HepG2 (cell line): Measurements from ENCODE around the gene RASL12. TPM values are rescaled to one million over a fixed set of nuclear protein-coding genes. Genes with fewer than 3 reads are reported as not detected.
A peak's percentile ranks its signal among the peaks of the same experiment; 100 is the strongest.

ENCODE experiments used
- BCL3 ChIP-seq: sonication (generic); formaldehyde crosslinking; IDR thresholded peaks from 2 replicates; pipeline ENCODE4 v1.5.1; 2020; ENCODE audit warnings: mild to moderate bottlenecking, missing genetic modification reagents, moderate library complexity
- CREM ChIP-seq, 2 experiments: sonication (generic) in 1 of 2; formaldehyde crosslinking in 1 of 2; IDR thresholded peaks; 2 replicates each; pipeline versions ENCODE4 v1.4.0 to v1.6.1; 2016 to 2020; ENCODE audit warnings: antibody characterized with exemption in 1 of 2, mild to moderate bottlenecking in 1 of 2, missing genetic modification reagents in 1 of 2
- ELF3 ChIP-seq: IDR thresholded peaks from 2 replicates; pipeline ENCODE4 v1.6.1; 2016; ENCODE audit warnings: missing genetic modification reagents, missing compliant biosample characterization
- HCFC1 ChIP-seq: fragments of 150-350 bp; IDR thresholded peaks from 2 replicates; pipeline ENCODE4 v1.6.1; 2014; ENCODE audit warnings: low read depth, low read length
- MATR3 ChIP-seq: sonication (generic); formaldehyde crosslinking; IDR thresholded peaks from 2 replicates; pipeline ENCODE4 v1.4.0; 2020; ENCODE audit warnings: missing genetic modification reagents
- NFE2L2 ChIP-seq: fragments of 150-350 bp; IDR thresholded peaks from 2 replicates; pipeline ENCODE4 v1.6.1; 2014; ENCODE audit warnings: low read length
- NFKB2 ChIP-seq: sonication (generic); formaldehyde crosslinking; IDR thresholded peaks from 2 replicates; pipeline ENCODE4 v1.4.0; 2020; ENCODE audit warnings: missing genetic modification reagents, borderline replicate concordance
- NR2F6 ChIP-seq, 2 experiments: IDR thresholded peaks; 2 replicates each; pipeline ENCODE4 v1.6.1; 2016; ENCODE audit warnings: antibody characterized with exemption in 1 of 2, mild to moderate bottlenecking in 1 of 2
- PRMT3 ChIP-seq: sonication (generic); formaldehyde crosslinking; IDR thresholded peaks from 2 replicates; pipeline ENCODE4 v1.8.1; 2022; ENCODE audit warnings: low read depth, mild to moderate bottlenecking, moderate library complexity, missing genetic modification reagents, borderline replicate concordance
- SP4 ChIP-seq: sonication (generic); formaldehyde crosslinking; IDR thresholded peaks from 2 replicates; pipeline ENCODE4 v1.8.1; 2023; ENCODE audit warnings: mild to moderate bottlenecking, missing genetic modification reagents
- ZBTB38 ChIP-seq: sonication (generic); formaldehyde crosslinking; IDR thresholded peaks from 2 replicates; pipeline ENCODE4 v1.5.1; 2020; ENCODE audit warnings: mild to moderate bottlenecking, missing genetic modification reagents
- ZFP37 ChIP-seq: sonication (generic); formaldehyde crosslinking; IDR thresholded peaks from 2 replicates; pipeline ENCODE4 v1.4.0; 2020; ENCODE audit warnings: missing genetic modification reagents, borderline replicate concordance
- ZNF430 ChIP-seq: sonication (generic); formaldehyde crosslinking; IDR thresholded peaks from 2 replicates; pipeline ENCODE4 v1.9.0; 2021; ENCODE audit warnings: mild to moderate bottlenecking, missing genetic modification reagents
- ZNF484 ChIP-seq: sonication (generic); formaldehyde crosslinking; IDR thresholded peaks from 2 replicates; pipeline ENCODE4 v1.5.1; 2020; ENCODE audit warnings: mild to moderate bottlenecking, low read depth, missing genetic modification reagents, borderline replicate concordance
- ZNF530 ChIP-seq: sonication (generic); formaldehyde crosslinking; IDR thresholded peaks from 2 replicates; pipeline ENCODE4 v1.5.0; 2020; ENCODE audit warnings: low read depth, mild to moderate bottlenecking, missing genetic modification reagents
- ZNF768 ChIP-seq: sonication (generic); formaldehyde crosslinking; IDR thresholded peaks from 2 replicates; pipeline ENCODE4 v1.4.0; 2020; ENCODE audit warnings: missing genetic modification reagents
- polyA plus RNA-seq, 8 experiments: library from polyadenylated mRNA; depleted of rRNA in 3 of 8; stranded (reverse) in 7 of 8; unstranded in 1 of 8; fragments of >200 nt; fragmentation: Illumina TruSeq in 4 of 8; extraction: Trizol in 4 of 8; gene quantifications; 2 replicates each; pipeline versions ENCODE4 v1.2.1 to v1.2.3, GENCODE V29; 2011 to 2016; ENCODE audit warnings: low read depth in 4 of 8, missing spikeins in 1 of 8, mixed read lengths in 1 of 8; ENCODE audit not compliant: insufficient read depth in 1 of 8
- total RNA-seq, 5 experiments: library from RNA; depleted of rRNA; stranded (reverse); fragments of >200 nt; fragmentation: Illumina TruSeq; extraction: Trizol; gene quantifications; 2 replicates each; pipeline ENCODE4 v1.2.3, GENCODE V29; 2016; ENCODE audit warnings: low read depth in 1 of 5
- TF ChIP-seq, protein P1 (sequence below): sonication (generic); formaldehyde crosslinking; IDR thresholded peaks from 2 replicates; pipeline ENCODE4 v1.4.0; 2020; ENCODE audit warnings: missing genetic modification reagents
- TF ChIP-seq, protein P2 (sequence below): sonication (generic); formaldehyde crosslinking; conservative IDR thresholded peaks from 2 replicates; pipeline ENCODE4 v1.8.0; 2022; ENCODE audit warnings: mild to moderate bottlenecking, moderate library complexity, missing genetic modification reagents
- TF ChIP-seq, protein P3 (sequence below), 2 experiments: sonication (generic) in 1 of 2; formaldehyde crosslinking in 1 of 2; IDR thresholded peaks; 2 replicates each; pipeline versions ENCODE4 v1.4.0 to v1.6.1; 2016 to 2020; ENCODE audit warnings: borderline replicate concordance in 1 of 2, low read depth in 1 of 2, mild to moderate bottlenecking in 1 of 2, missing genetic modification reagents in 1 of 2

RASL12 gene
- total and polyA plus RNA-seq, 2 of the 13 experiments (the other 11 are each of a cell fraction or from before 2014, with no cell fraction given) = 0.16 to 0.55 TPM

DNA sequence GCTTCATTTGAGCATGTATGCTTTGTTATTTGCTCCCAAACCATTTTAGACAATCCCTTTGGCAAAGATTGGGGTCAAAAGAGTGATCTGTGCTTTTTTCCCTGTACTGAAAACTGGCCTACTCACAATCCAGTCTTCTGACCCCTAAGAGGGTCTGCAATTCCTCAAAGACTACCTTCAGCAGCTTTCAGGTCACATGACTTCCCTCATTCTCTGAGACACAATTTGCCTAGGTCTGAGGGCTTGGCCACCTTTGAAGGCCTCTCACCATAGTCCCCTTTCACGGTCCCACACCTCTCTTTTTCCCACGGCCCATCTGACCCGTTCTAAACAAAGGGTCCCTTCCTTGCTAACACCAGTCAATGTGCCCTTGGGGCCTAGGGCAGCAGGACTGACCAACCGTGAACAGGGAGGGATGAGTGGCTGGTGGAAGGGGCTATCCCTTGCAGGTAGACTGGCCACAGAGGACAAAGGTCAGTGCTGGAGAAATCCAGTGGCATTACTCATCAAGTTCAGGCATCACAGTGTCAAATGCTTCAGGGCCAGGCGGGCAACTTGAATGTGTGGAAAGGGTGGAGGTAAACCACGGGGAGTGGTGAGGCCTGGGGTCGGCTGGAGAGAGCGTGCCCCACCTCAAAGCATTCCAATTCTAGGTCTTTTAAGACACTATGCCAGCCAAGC is 10.8 kb downstream of the RASL12 start (continued):
- TF ChIP-seq, protein P1, sequence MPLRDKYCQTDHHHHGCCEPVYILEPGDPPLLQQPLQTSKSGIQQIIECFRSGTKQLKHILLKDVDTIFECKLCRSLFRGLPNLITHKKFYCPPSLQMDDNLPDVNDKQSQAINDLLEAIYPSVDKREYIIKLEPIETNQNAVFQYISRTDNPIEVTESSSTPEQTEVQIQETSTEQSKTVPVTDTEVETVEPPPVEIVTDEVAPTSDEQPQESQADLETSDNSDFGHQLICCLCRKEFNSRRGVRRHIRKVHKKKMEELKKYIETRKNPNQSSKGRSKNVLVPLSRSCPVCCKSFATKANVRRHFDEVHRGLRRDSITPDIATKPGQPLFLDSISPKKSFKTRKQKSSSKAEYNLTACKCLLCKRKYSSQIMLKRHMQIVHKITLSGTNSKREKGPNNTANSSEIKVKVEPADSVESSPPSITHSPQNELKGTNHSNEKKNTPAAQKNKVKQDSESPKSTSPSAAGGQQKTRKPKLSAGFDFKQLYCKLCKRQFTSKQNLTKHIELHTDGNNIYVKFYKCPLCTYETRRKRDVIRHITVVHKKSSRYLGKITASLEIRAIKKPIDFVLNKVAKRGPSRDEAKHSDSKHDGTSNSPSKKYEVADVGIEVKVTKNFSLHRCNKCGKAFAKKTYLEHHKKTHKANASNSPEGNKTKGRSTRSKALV (CRISPR knock-in tag) = no peak
- peak; percentile 82 for TF ChIP-seq NR2F6 (IDR thresholded peaks at IDR 0.05)
- TF ChIP-seq NR2F6 (CRISPR knock-in tag; IDR thresholded peaks at IDR 0.05) = peak; percentile 94
- TF ChIP-seq, protein P2, sequence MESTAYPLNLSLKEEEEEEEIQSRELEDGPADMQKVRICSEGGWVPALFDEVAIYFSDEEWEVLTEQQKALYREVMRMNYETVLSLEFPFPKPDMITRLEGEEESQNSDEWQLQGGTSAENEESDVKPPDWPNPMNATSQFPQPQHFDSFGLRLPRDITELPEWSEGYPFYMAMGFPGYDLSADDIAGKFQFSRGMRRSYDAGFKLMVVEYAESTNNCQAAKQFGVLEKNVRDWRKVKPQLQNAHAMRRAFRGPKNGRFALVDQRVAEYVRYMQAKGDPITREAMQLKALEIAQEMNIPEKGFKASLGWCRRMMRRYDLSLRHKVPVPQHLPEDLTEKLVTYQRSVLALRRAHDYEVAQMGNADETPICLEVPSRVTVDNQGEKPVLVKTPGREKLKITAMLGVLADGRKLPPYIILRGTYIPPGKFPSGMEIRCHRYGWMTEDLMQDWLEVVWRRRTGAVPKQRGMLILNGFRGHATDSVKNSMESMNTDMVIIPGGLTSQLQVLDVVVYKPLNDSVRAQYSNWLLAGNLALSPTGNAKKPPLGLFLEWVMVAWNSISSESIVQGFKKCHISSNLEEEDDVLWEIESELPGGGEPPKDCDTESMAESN (CRISPR knock-in tag) = 0 out of 2 replicates have a peak, but pooled peaks have one; percentile 41
- TF ChIP-seq SP4 (CRISPR knock-in tag) = no peak
- 0 out of 2 replicates have a peak, but pooled peaks have one; percentile 36 for TF ChIP-seq ZFP37 (CRISPR knock-in tag)
- TF ChIP-seq MATR3 = no peak
- TF ChIP-seq ELF3 (CRISPR knock-in tag) = peak; percentile 48; the same call in 1 of the 2 replicates
- TF ChIP-seq NFE2L2 = no peak
- TF ChIP-seq ZNF430 (CRISPR knock-in tag) = no peak
- peak; percentile 25; the same call in 1 of the 2 replicates for TF ChIP-seq CREM (IDR thresholded peaks at IDR 0.05)
- TF ChIP-seq CREM (CRISPR knock-in tag; IDR thresholded peaks at IDR 0.05) = no peak
- 0 out of 2 replicates have a peak, but pooled peaks have one; percentile 20 for TF ChIP-seq NFKB2 (CRISPR knock-in tag)
- TF ChIP-seq, protein P3, sequence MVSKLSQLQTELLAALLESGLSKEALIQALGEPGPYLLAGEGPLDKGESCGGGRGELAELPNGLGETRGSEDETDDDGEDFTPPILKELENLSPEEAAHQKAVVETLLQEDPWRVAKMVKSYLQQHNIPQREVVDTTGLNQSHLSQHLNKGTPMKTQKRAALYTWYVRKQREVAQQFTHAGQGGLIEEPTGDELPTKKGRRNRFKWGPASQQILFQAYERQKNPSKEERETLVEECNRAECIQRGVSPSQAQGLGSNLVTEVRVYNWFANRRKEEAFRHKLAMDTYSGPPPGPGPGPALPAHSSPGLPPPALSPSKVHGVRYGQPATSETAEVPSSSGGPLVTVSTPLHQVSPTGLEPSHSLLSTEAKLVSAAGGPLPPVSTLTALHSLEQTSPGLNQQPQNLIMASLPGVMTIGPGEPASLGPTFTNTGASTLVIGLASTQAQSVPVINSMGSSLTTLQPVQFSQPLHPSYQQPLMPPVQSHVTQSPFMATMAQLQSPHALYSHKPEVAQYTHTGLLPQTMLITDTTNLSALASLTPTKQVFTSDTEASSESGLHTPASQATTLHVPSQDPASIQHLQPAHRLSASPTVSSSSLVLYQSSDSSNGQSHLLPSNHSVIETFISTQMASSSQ (IDR thresholded peaks at IDR 0.05; ENCODE audit: low read depth) = no peak
- TF ChIP-seq, protein P3 (CRISPR knock-in tag; IDR thresholded peaks at IDR 0.05; ENCODE audit: borderline replicate concordance) = 0 out of 2 replicates have a peak, but pooled peaks have one; percentile 45
- 0 out of 2 replicates have a peak, but pooled peaks have one; percentile 18 for TF ChIP-seq BCL3 (CRISPR knock-in tag)
- no peak for TF ChIP-seq HCFC1
- no peak for TF ChIP-seq ZNF768 (CRISPR knock-in tag)
- TF ChIP-seq ZNF484 (CRISPR knock-in tag) = no peak
- TF ChIP-seq ZBTB38 (CRISPR knock-in tag) = peak; percentile 25; the same call in 1 of the 2 replicates
- no peak for TF ChIP-seq PRMT3 (CRISPR knock-in tag)
- TF ChIP-seq ZNF530 = no peak
